ENCODE results near the gene GAS2L1.
"Not testable (repeated sequence)": the region's sequence is repeated elsewhere in the genome, so short reads cannot be mapped to it uniquely, and the experiment has no call there.

GAS2L1 gene

GRCh38 chr22:29342577-29343312 lies 36.3 kb downstream of the GAS2L1 start:
- no peaks in the 10 kb centered on the region for H3K9me3 ChIP-seq (ENCODE audit: control insufficient read depth, low read length)
- H3K4me1 ChIP-seq (ENCODE audit: control insufficient read depth, insufficient read depth, low read depth, low read length), result peaks cover 17% of the 10 kb centered on the region
- no peak overlapping the region for H3K4ac ChIP-seq (ENCODE audit: low read depth in 1 of 2, low read length in 2 of 2)
- H4K8ac ChIP-seq (ENCODE audit: low read length), result no peak overlapping the region
- 91% methylated on average over 10 of the region's 10 CpGs for WGBS
- no peak overlapping the region for H3K23ac ChIP-seq (ENCODE audit: low read length in 2 of 2)
- H3K9ac ChIP-seq (ENCODE audit: low read length), result no peak overlapping the region
- H3K27ac ChIP-seq (ENCODE audit: low read length, poor library complexity, severe bottlenecking), result no peak overlapping the region
- H3K36me3 ChIP-seq (ENCODE audit: control insufficient read depth in 1 of 2, insufficient read depth in 2 of 2, low read depth in 1 of 2, low read length in 2 of 2), result peaks cover 68 to 80% of the 10 kb centered on the region in 2 experiments
- H4K91ac ChIP-seq (ENCODE audit: low read length), result no peak overlapping the region
- H2BK5ac ChIP-seq (ENCODE audit: low read depth, low read length, poor library complexity, severe bottlenecking), result no peak overlapping the region
- no peak overlapping the region for H2BK12ac ChIP-seq (ENCODE audit: low read length in 2 of 2)
- no peak overlapping the region for H3K4me2 ChIP-seq (ENCODE audit: low read length, poor library complexity, severe bottlenecking)
- no peak overlapping the region for H2AK5ac ChIP-seq (ENCODE audit: low read length, severe bottlenecking)
- no peak for DNase-seq
- no peaks in the 10 kb centered on the region for H3K27me3 ChIP-seq (ENCODE audit: control insufficient read depth in 1 of 2, insufficient read depth in 1 of 2, low read length in 2 of 2)
- no peak overlapping the region for H3K4me3 ChIP-seq (ENCODE audit: insufficient read depth in 1 of 2, low read depth in 1 of 2, low read length in 2 of 2)
- no peak overlapping the region for H3K18ac ChIP-seq (ENCODE audit: low read depth in 1 of 2, low read length in 2 of 2)
- no peak overlapping the region for H2BK15ac ChIP-seq (ENCODE audit: low read depth, poor library complexity, severe bottlenecking)
- H2AFZ ChIP-seq (ENCODE audit: low read depth, low read length), result no peak overlapping the region
- no peak overlapping the region for H3K14ac ChIP-seq (ENCODE audit: low read length in 2 of 2)
- no peak overlapping the region for H2BK120ac ChIP-seq (ENCODE audit: low read depth, low read length)
- H3K79me1 ChIP-seq (replicated peaks; ENCODE audit: low read length, poor library complexity, severe bottlenecking), result peaks cover 21% of the 10 kb centered on the region

- Histone ChIP-seq H2BK15ac (ENCODE audit: low read depth, poor library complexity, severe bottlenecking) (no peak overlapping the region), H3K14ac (ENCODE audit: low read length in 2 of 2) (no peak overlapping the region), H4K8ac (ENCODE audit: low read length) (no peak overlapping the region), H2BK120ac (ENCODE audit: low read depth, low read length) (no peak overlapping the region), H2AFZ (ENCODE audit: low read depth, low read length) (no peak overlapping the region), H3K27me3 (ENCODE audit: control insufficient read depth in 1 of 2, insufficient read depth in 1 of 2, low read length in 2 of 2) (no peaks in the 10 kb centered on the region), H3K27ac (ENCODE audit: low read length, poor library complexity, severe bottlenecking) (peak overlapping the region; percentile 50), H3K9me3 (ENCODE audit: control insufficient read depth, low read length) (no peaks in the 10 kb centered on the region), H3K4me2 (ENCODE audit: low read length, poor library complexity, severe bottlenecking) (no peak overlapping the region), H3K4me3 (ENCODE audit: insufficient read depth in 1 of 2, low read depth in 1 of 2, low read length in 2 of 2) (no peak overlapping the region), H3K18ac (ENCODE audit: low read depth in 1 of 2, low read length in 2 of 2) (no peak overlapping the region), H4K91ac (ENCODE audit: low read length) (no peak overlapping the region), H3K9ac (ENCODE audit: low read length) (no peak overlapping the region), H3K79me1 (replicated peaks; ENCODE audit: low read length, poor library complexity, severe bottlenecking) (peaks cover 21% of the 10 kb centered on the region), H3K36me3 (ENCODE audit: control insufficient read depth in 1 of 2, insufficient read depth in 2 of 2, low read depth in 1 of 2, low read length in 2 of 2) (peaks cover 62 to 80% of the 10 kb centered on the region in 2 experiments), H3K4ac (ENCODE audit: low read depth in 1 of 2, low read length in 2 of 2) (no peak overlapping the region), H2AK5ac (ENCODE audit: low read length, severe bottlenecking) (peak overlapping the region; percentile 68), H2BK5ac (ENCODE audit: low read depth, low read length, poor library complexity, severe bottlenecking) (no peak overlapping the region), H2BK12ac (ENCODE audit: low read length in 2 of 2) (no peak overlapping the region), H3K4me1 (ENCODE audit: control insufficient read depth, insufficient read depth, low read depth, low read length) (peaks cover 17% of the 10 kb centered on the region), H3K23ac (ENCODE audit: low read length in 2 of 2) (no peak overlapping the region)
- WGBS, result 75% methylated on average over 7 of the region's 7 CpGs
- no peak for DNase-seq
These were observed 36.9 kb downstream of the GAS2L1 start for GRCh38 chr22:29343313-29343805.

GRCh38 chr22:29344137-29344536 lies 37.7 kb downstream of the GAS2L1 start:
- no peak overlapping the region for H2BK120ac ChIP-seq (ENCODE audit: low read depth, low read length)
- H3K4me2 ChIP-seq (ENCODE audit: low read length, poor library complexity, severe bottlenecking), result no peak overlapping the region
- WGBS, result 75% methylated on average over 5 of the region's 5 CpGs

GRCh38 chr22:29344889-29345288 lies 38.4 kb downstream of the GAS2L1 start:
- 92% methylated on average over 5 of the region's 5 CpGs for WGBS
- H2BK15ac ChIP-seq (ENCODE audit: low read depth, poor library complexity, severe bottlenecking); H3K27me3 ChIP-seq (ENCODE audit: control insufficient read depth in 1 of 2, insufficient read depth in 1 of 2, low read length in 2 of 2); H3K4me3 ChIP-seq (ENCODE audit: insufficient read depth in 1 of 2, low read depth in 1 of 2, low read length in 2 of 2); H2BK12ac ChIP-seq (ENCODE audit: low read length in 2 of 2); H4K91ac ChIP-seq (ENCODE audit: low read length); H4K8ac ChIP-seq (ENCODE audit: low read length); DNase-seq; H3K4me2 ChIP-seq (ENCODE audit: low read length, poor library complexity, severe bottlenecking); H3K4ac ChIP-seq (ENCODE audit: low read depth in 1 of 2, low read length in 2 of 2); H3K9me3 ChIP-seq (ENCODE audit: control insufficient read depth, low read length); H3K23ac ChIP-seq (ENCODE audit: low read length in 2 of 2); H3K14ac ChIP-seq (ENCODE audit: low read length in 2 of 2); H2BK120ac ChIP-seq (ENCODE audit: low read depth, low read length); H2AFZ ChIP-seq (ENCODE audit: low read depth, low read length); H3K18ac ChIP-seq (ENCODE audit: low read depth in 1 of 2, low read length in 2 of 2); H2BK5ac ChIP-seq (ENCODE audit: low read depth, low read length, poor library complexity, severe bottlenecking); H3K9ac ChIP-seq (ENCODE audit: low read length): not testable (repeated sequence)
- H3K79me1 ChIP-seq (replicated peaks; ENCODE audit: low read length, poor library complexity, severe bottlenecking), result peaks cover 23% of the 10 kb centered on the region
- H3K4me1 ChIP-seq (ENCODE audit: control insufficient read depth, insufficient read depth, low read depth, low read length), result peaks cover 20% of the 10 kb centered on the region
- peak overlapping the region; percentile 28 for H2AK5ac ChIP-seq (ENCODE audit: low read length, severe bottlenecking)
- peak overlapping the region; percentile 77 for H3K27ac ChIP-seq (ENCODE audit: low read length, poor library complexity, severe bottlenecking)
- H3K36me3 ChIP-seq (ENCODE audit: control insufficient read depth in 1 of 2, insufficient read depth in 2 of 2, low read depth in 1 of 2, low read length in 2 of 2), result peaks cover 58 to 82% of the 10 kb centered on the region in 2 experiments

More at GRCh38 chr22:29344137-29344536, 37.7 kb downstream of the GAS2L1 start:
- Histone ChIP-seq H3K36me3 (ENCODE audit: control insufficient read depth in 1 of 2, insufficient read depth in 2 of 2, low read depth in 1 of 2, low read length in 2 of 2) (peaks cover 58 to 80% of the 10 kb centered on the region in 2 experiments), H3K4me3 (ENCODE audit: insufficient read depth in 1 of 2, low read depth in 1 of 2, low read length in 2 of 2) (no peak overlapping the region), H2AK5ac (ENCODE audit: low read length, severe bottlenecking) (no peak overlapping the region), H2BK5ac (ENCODE audit: low read depth, low read length, poor library complexity, severe bottlenecking) (no peak overlapping the region), H2BK15ac (ENCODE audit: low read depth, poor library complexity, severe bottlenecking) (no peak overlapping the region), H3K23ac (ENCODE audit: low read length in 2 of 2) (no peak overlapping the region), H4K91ac (ENCODE audit: low read length) (no peak overlapping the region), H3K14ac (ENCODE audit: low read length in 2 of 2) (no peak overlapping the region), H3K4me1 (ENCODE audit: control insufficient read depth, insufficient read depth, low read depth, low read length) (peaks cover 19% of the 10 kb centered on the region), H3K27me3 (ENCODE audit: control insufficient read depth in 1 of 2, insufficient read depth in 1 of 2, low read length in 2 of 2) (no peaks in the 10 kb centered on the region), H3K4ac (ENCODE audit: low read depth in 1 of 2, low read length in 2 of 2) (no peak overlapping the region), H2AFZ (ENCODE audit: low read depth, low read length) (no peak overlapping the region), H2BK12ac (ENCODE audit: low read length in 2 of 2) (no peak overlapping the region), H3K9ac (ENCODE audit: low read length) (no peak overlapping the region), H3K79me1 (replicated peaks; ENCODE audit: low read length, poor library complexity, severe bottlenecking) (peaks cover 22% of the 10 kb centered on the region), H3K9me3 (ENCODE audit: control insufficient read depth, low read length) (no peaks in the 10 kb centered on the region), H3K27ac (ENCODE audit: low read length, poor library complexity, severe bottlenecking) (peak overlapping the region; percentile 77), H3K18ac (ENCODE audit: low read depth in 1 of 2, low read length in 2 of 2) (no peak overlapping the region), H4K8ac (ENCODE audit: low read length) (no peak overlapping the region)
- peak; percentile 69 for DNase-seq
